Measurements from ENCODE around the gene DSC2. TPM values are rescaled to one million over a fixed set of nuclear protein-coding genes. Genes with fewer than 3 reads are reported as not detected.

Gene DSC2
- total RNA-seq, 1 experiment from 2014 or later = 0.04 TPM

DNA sequence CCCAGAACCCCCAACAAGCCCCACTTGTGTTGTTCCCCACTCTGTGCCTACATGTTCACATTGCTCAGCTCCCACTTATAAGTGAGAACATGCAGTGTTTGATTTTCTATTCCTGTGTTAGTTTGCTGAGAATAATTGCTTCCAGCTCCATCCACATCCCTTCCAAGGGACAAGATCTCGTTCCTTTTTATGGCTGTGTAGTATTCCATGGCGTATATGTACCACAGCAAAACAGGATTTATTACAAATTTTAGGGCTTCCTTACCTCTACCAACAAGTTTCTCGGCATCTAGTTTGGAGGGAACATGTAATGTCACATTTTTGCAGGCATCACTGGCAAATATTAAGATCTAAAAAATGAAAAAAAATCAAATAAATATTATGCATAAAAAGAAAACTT lies 8.9 kb downstream of the DSC2 start:
- intact Hi-C loops (cut with micrococcal nuclease; ENCODE audit: unreplicated experiment) = no loop called here

DNA sequence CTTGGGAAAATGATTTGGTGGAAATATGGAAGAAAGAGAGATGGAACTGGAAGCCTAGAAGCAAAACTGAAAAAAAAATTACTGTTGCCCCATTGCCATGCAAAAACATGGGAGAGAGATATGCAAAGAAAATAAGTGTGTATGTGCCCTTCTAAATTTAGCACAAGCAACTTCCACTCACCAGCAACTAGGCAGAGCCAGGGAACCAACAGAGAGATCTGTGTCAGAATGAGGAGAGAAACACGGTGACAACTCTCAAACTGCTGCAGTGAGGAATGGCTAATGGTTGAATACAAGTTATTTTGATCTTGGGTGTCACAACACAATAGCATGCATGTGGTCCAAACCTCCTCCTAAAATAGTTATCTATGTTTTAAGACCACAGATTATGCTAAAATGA lies 10.9 kb downstream of the DSC2 start:
- no peak for DNase-seq (ENCODE audit: low spot score)
- no peak for TF ChIP-seq EZH2 (IDR thresholded peaks at IDR 0.05; ENCODE audit: borderline replicate concordance, low read depth, low read length, poor library complexity, severe bottlenecking)
- TF ChIP-seq, protein P1, sequence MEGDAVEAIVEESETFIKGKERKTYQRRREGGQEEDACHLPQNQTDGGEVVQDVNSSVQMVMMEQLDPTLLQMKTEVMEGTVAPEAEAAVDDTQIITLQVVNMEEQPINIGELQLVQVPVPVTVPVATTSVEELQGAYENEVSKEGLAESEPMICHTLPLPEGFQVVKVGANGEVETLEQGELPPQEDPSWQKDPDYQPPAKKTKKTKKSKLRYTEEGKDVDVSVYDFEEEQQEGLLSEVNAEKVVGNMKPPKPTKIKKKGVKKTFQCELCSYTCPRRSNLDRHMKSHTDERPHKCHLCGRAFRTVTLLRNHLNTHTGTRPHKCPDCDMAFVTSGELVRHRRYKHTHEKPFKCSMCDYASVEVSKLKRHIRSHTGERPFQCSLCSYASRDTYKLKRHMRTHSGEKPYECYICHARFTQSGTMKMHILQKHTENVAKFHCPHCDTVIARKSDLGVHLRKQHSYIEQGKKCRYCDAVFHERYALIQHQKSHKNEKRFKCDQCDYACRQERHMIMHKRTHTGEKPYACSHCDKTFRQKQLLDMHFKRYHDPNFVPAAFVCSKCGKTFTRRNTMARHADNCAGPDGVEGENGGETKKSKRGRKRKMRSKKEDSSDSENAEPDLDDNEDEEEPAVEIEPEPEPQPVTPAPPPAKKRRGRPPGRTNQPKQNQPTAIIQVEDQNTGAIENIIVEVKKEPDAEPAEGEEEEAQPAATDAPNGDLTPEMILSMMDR (conservative IDR thresholded peaks at IDR 0.05; ENCODE audit: low read depth, low read length) = no peak
- Histone ChIP-seq H3K4me1 (ENCODE audit: insufficient read depth, low read length, poor library complexity, severe bottlenecking) (no peaks in the 10 kb centered on the region), H3K36me3 (ENCODE audit: insufficient read depth, low read length, poor library complexity, severe bottlenecking) (no peaks in the 10 kb centered on the region), H3K27ac (ENCODE audit: low read depth, low read length, poor library complexity, severe bottlenecking) (no peak overlapping the region), H3K27me3 (replicated peaks; ENCODE audit: insufficient read depth, low read depth, low read length, poor library complexity) (no peaks in the 10 kb centered on the region), H3K4me3 (ENCODE audit: low read depth, low read length, poor library complexity, severe bottlenecking) (no peak overlapping the region), H3K9me3 (ENCODE audit: low read depth, low read length, poor library complexity, severe bottlenecking) (no peaks in the 10 kb centered on the region)
- BruUV-seq (replicated peaks) = no TSS peak
- intact Hi-C loops (cut with micrococcal nuclease; ENCODE audit: unreplicated experiment) = no loop called here
- POLR2A ChIA-PET (ENCODE audit: low non-redundant PET) = no interaction called here
- CTCF ChIA-PET = no interaction called here

More for the DNA sequence above, 8.9 kb downstream of the DSC2 start:
- Histone ChIP-seq H3K9me3 (ENCODE audit: low read depth, low read length, poor library complexity, severe bottlenecking) (no peaks in the 10 kb centered on the region), H3K27me3 (replicated peaks; ENCODE audit: insufficient read depth, low read depth, low read length, poor library complexity) (no peaks in the 10 kb centered on the region), H3K4me1 (ENCODE audit: insufficient read depth, low read length, poor library complexity, severe bottlenecking) (no peaks in the 10 kb centered on the region), H3K27ac (ENCODE audit: low read depth, low read length, poor library complexity, severe bottlenecking) (no peak overlapping the region), H3K36me3 (ENCODE audit: insufficient read depth, low read length, poor library complexity, severe bottlenecking) (no peaks in the 10 kb centered on the region), H3K4me3 (ENCODE audit: low read depth, low read length, poor library complexity, severe bottlenecking) (no peak overlapping the region)
- DNase-seq (ENCODE audit: low spot score) = no peak
- no TSS peak for BruUV-seq (replicated peaks)
- no peak for TF ChIP-seq EZH2 (IDR thresholded peaks at IDR 0.05; ENCODE audit: borderline replicate concordance, low read depth, low read length, poor library complexity, severe bottlenecking)
- TF ChIP-seq, protein P1 (conservative IDR thresholded peaks at IDR 0.05; ENCODE audit: low read depth, low read length) = no peak
- ChIA-PET CTCF (no interaction called here), POLR2A (ENCODE audit: low non-redundant PET) (no interaction called here)

DNA sequence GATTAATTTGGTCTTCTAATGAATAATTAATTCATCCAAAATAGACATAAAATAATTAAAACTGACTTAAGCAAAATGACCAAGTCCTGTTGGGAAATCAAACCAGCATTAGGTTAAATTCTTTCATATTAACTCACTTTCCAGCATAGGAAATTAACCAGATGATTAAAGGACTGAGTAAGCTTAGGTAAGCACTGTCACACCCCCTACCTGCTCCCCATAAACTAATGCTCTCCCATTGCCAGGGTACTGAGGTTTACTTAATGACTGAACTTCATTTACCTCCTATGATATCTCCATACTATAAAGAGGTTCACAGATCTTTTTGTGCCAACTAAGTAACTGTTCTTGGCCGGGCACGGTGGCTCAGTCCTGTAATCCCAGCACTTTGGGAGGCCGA lies 13.7 kb downstream of the DSC2 start:
- no peak for DNase-seq (ENCODE audit: low spot score)
- Histone ChIP-seq H3K36me3 (ENCODE audit: insufficient read depth, low read length, poor library complexity, severe bottlenecking) (no peaks in the 10 kb centered on the region), H3K27ac (ENCODE audit: low read depth, low read length, poor library complexity, severe bottlenecking) (no peak overlapping the region), H3K4me1 (ENCODE audit: insufficient read depth, low read length, poor library complexity, severe bottlenecking) (no peaks in the 10 kb centered on the region), H3K27me3 (replicated peaks; ENCODE audit: insufficient read depth, low read depth, low read length, poor library complexity) (no peaks in the 10 kb centered on the region), H3K9me3 (ENCODE audit: low read depth, low read length, poor library complexity, severe bottlenecking) (no peaks in the 10 kb centered on the region), H3K4me3 (ENCODE audit: low read depth, low read length, poor library complexity, severe bottlenecking) (no peak overlapping the region)
- ChIA-PET CTCF (no interaction called here), POLR2A (ENCODE audit: low non-redundant PET) (no interaction called here)
- intact Hi-C loops (cut with micrococcal nuclease; ENCODE audit: unreplicated experiment) = no loop called here
- BruUV-seq (replicated peaks) = no TSS peak
- TF ChIP-seq, protein P1 (conservative IDR thresholded peaks at IDR 0.05; ENCODE audit: low read depth, low read length) = no peak
- no peak for TF ChIP-seq EZH2 (IDR thresholded peaks at IDR 0.05; ENCODE audit: borderline replicate concordance, low read depth, low read length, poor library complexity, severe bottlenecking)
